Breast epithelium (tissue), 4 donors: ENCODE data around the gene WNT4. TPM values are rescaled to one million over a fixed set of nuclear protein-coding genes. Genes with fewer than 3 reads are reported as not detected.

ENCODE experiments used
- DNase-seq, 2 donors: peaks; one replicate each; pipeline ENCODE4 v3.0.0-alpha.2; 2019; ENCODE audit warnings: low spot score in 2 of 2
- H3K27ac ChIP-seq, 2 donors: fragments of 200-600 bp; sonication (generic) in 1 of 2; one replicate each; pipeline ENCODE4 v1.5.1; 2016 to 2019; ENCODE audit warnings: mild to moderate bottlenecking in 1 of 2
- H3K27me3 ChIP-seq, 2 donors: fragments of 200-600 bp; sonication (generic) in 1 of 2; one replicate each; pipeline versions ENCODE4 v1.5.1 to v1.6.0; 2017 to 2019; ENCODE audit warnings: control low read depth in 1 of 2, mild to moderate bottlenecking in 1 of 2
- H3K36me3 ChIP-seq: fragments of 200-600 bp; one replicate; pipeline ENCODE4 v1.5.1; 2019
- H3K4me1 ChIP-seq, 2 donors: fragments of 200-600 bp; sonication (generic); one replicate each; pipeline ENCODE4 v1.5.1; 2016 to 2019; ENCODE audit warnings: control low read depth in 1 of 2
- H3K4me3 ChIP-seq, 3 donors: fragments of 200-600 bp; sonication (generic); 1 replicate in 2 of 3; 2 replicates in 1 of 3; pipeline ENCODE4 v1.5.1; 2016 to 2019; ENCODE audit warnings: mild to moderate bottlenecking in 3 of 3, moderate library complexity in 2 of 3
- H3K9me3 ChIP-seq, 2 donors: fragments of 200-600 bp; sonication (generic) in 1 of 2; one replicate each; pipeline ENCODE4 v1.5.1; 2016 to 2019; ENCODE audit warnings: control low read depth in 1 of 2
- CTCF ChIP-seq, 3 donors: fragments of 450-650 bp; IDR thresholded peaks; one replicate each; pipeline ENCODE4 v1.5.1; 2016 to 2017; ENCODE audit warnings: antibody characterized with exemption in 3 of 3, mild to moderate bottlenecking in 3 of 3, moderate library complexity in 3 of 3
- POLR2A ChIP-seq: fragments of 450-650 bp; IDR thresholded peaks from one replicate; pipeline ENCODE4 v1.6.1; 2016; ENCODE audit warnings: antibody characterized with exemption, mild to moderate bottlenecking, moderate library complexity
- POLR2AphosphoS5 ChIP-seq, 3 donors: sonication (generic); formaldehyde crosslinking; IDR thresholded peaks; one replicate each; pipeline ENCODE4 v1.6.1; 2017; ENCODE audit warnings: antibody characterized with exemption in 3 of 3
- intact Hi-C: fragments of 100-400 bp; cut with DNase I; formaldehyde crosslinking; loops from one replicate; pipeline ENCODE4 v1.15.1; 2023; ENCODE audit warnings: low total_unique reads
- total RNA-seq, 3 donors: library from RNA; depleted of rRNA; stranded (reverse); fragments of >200 nt; gene quantifications; one replicate each; pipeline ENCODE4 v1.1.0, GENCODE V29; 2016

Gene WNT4
- total RNA-seq, 3 donors from 2014 or later: 1.6 to 3.1 TPM; not detected in 1

GRCh38 chr1:22171951-22172715, 29.2 kb upstream of the WNT4 start:
- Histone ChIP-seq H3K27ac (no peak overlapping the region), H3K9me3 (no peaks in the 10 kb centered on the region), H3K27me3 (no peaks in the 10 kb centered on the region), H3K4me1 (no peaks in the 10 kb centered on the region), H3K4me3 (no peak overlapping the region), H3K36me3 (no peaks in the 10 kb centered on the region)
- DNase-seq: no peak
- TF ChIP-seq POLR2AphosphoS5 (IDR thresholded peaks at IDR 0.05) (no peak), CTCF (IDR thresholded peaks at IDR 0.05) (no peak), POLR2A (no peak)
- intact Hi-C loops: no loop called here

- H3K4me3 ChIP-seq: no peak overlapping the region
- H3K27ac ChIP-seq: no peak overlapping the region
- DNase-seq: no peak
- intact Hi-C loops: no loop called here
- H3K36me3 ChIP-seq: no peaks in the 10 kb centered on the region
- no peaks in the 10 kb centered on the region for H3K4me1 ChIP-seq
- no peaks in the 10 kb centered on the region for H3K9me3 ChIP-seq
- H3K27me3 ChIP-seq: no peaks in the 10 kb centered on the region
- TF ChIP-seq POLR2A (no peak), POLR2AphosphoS5 (IDR thresholded peaks at IDR 0.05) (no peak), CTCF (IDR thresholded peaks at IDR 0.05) (no peak)
These were observed 26.9 kb upstream of the WNT4 start for GRCh38 chr1:22169816-22170215.

- H3K27ac ChIP-seq: no peak overlapping the region
- H3K9me3 ChIP-seq: no peaks in the 10 kb centered on the region
- no peak for DNase-seq
- H3K27me3 ChIP-seq: no peaks in the 10 kb centered on the region
- no peaks in the 10 kb centered on the region for H3K4me1 ChIP-seq
- TF ChIP-seq POLR2A: no peak
- TF ChIP-seq POLR2AphosphoS5 (IDR thresholded peaks at IDR 0.05): no peak
- TF ChIP-seq CTCF (IDR thresholded peaks at IDR 0.05): no peak
- H3K4me3 ChIP-seq: no peak overlapping the region
- intact Hi-C loops: no loop called here
- no peaks in the 10 kb centered on the region for H3K36me3 ChIP-seq
These were observed 25.6 kb upstream of the WNT4 start for GRCh38 chr1:22168412-22168973.

- DNase-seq: no peak
- no peaks in the 10 kb centered on the region for H3K27me3 ChIP-seq
- H3K4me1 ChIP-seq: no peaks in the 10 kb centered on the region
- TF ChIP-seq POLR2AphosphoS5 (IDR thresholded peaks at IDR 0.05) (no peak), POLR2A (no peak), CTCF (IDR thresholded peaks at IDR 0.05) (no peak)
- H3K36me3 ChIP-seq: no peaks in the 10 kb centered on the region
- H3K27ac ChIP-seq: no peak overlapping the region
- intact Hi-C loops: no loop called here
- no peak overlapping the region for H3K4me3 ChIP-seq
- H3K9me3 ChIP-seq: no peaks in the 10 kb centered on the region
These were observed 23.5 kb upstream of the WNT4 start for GRCh38 chr1:22166439-22166838.
